HG02798 (cell line): ENCODE data around the gene RSPH9.
A peak's percentile ranks its signal among the peaks of the same experiment; 100 is the strongest.
"Not testable (repeated sequence)": the region's sequence is repeated elsewhere in the genome, so short reads cannot be mapped to it uniquely, and the experiment has no call there.

Experiments used
- ATAC-seq: cut with Tn5 transposase; IDR thresholded peaks from one replicate; pipeline ENCODE4 v1.9.1; 2021; ENCODE audit warnings: mild to moderate bottlenecking; ENCODE audit not compliant: unreplicated experiment, poor library complexity

The RSPH9 gene

DNA sequence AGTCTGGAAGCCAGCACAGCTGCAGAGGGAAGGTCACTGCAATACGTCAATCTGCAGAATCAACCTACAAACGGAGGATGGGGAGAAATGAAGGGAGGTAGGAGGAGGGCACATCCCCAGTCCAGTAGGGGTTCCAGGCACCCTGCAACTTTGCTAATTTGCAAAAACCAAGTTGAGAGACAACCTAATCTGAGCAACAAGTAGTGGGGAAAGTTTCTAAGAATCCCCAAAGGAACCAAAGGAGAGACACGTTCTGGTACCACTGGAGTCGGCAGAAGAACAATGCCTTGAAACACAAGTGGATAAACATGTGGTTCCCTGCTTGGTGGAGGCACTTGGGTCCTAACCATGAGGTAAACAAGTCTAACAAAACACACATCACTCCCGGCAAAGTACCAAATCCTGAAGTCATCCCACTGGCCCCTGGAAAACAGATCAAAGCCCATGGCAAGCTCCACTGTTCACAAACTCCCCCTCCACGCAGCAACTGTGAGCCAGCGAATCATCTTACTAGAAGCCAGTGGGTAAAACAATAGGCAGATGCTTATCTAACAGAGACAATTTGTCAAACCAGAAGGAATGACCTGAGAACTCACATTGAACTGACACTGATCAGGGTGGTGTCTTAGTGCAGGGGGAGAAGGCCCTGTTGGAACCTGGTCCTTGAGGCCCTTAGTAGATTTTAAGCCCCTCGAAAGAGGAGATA, 38.0 kb downstream of the RSPH9 start:
- ATAC-seq, result no peak

DNA sequence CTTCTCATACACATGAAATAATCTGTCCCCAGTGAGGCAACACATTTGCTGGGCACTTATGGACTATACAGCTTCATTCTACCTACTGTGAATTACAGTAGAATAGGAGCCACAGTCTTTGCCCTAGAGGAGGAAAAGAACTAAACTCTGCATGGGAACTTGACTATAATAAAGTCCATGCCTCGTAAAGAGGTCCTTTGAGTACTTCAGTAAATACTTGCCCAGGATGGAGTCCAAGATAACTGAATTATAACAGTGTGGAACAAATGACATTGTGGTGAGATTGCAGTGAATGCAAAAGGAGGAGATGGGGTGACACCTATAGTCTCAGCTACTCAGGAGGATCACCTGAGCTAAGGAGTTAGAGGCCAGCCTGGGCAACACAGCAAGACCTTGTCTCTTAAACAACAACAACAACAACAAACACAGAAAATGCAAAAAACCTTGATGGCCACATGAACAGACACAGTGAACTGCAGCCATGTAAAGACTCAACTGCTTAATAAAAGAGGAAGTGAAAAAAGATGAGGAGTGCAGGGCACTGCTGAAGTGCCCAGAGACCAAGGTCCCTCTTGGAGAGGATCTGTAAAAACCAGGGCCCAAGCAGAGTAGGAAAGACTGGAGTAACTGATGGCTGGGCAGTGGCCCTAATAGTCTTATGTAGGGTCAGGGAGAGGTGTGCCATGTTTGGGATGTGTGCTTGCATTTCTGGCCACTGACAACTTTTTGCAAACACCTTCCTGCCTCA, 39.0 kb downstream of the RSPH9 start:
- ATAC-seq, result peak; percentile 47

DNA sequence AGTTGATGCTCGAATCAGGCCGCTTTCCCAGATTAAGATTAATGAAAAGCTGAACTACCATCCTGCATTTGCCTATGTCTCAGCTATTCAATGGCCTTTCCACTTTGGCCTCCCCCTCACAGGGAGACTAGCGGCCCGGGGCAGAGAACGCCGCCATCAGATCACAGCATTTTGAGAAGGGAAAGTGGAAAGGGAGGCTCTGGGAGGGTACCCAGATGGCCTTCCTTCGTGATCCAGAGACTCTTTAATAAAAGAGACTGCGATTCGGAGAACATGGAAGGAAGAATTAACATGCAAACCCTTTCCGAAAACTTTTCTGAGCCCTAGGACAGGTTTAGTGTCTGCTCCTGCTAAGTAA, 42.2 kb downstream of the RSPH9 start:
- no peak for ATAC-seq

DNA sequence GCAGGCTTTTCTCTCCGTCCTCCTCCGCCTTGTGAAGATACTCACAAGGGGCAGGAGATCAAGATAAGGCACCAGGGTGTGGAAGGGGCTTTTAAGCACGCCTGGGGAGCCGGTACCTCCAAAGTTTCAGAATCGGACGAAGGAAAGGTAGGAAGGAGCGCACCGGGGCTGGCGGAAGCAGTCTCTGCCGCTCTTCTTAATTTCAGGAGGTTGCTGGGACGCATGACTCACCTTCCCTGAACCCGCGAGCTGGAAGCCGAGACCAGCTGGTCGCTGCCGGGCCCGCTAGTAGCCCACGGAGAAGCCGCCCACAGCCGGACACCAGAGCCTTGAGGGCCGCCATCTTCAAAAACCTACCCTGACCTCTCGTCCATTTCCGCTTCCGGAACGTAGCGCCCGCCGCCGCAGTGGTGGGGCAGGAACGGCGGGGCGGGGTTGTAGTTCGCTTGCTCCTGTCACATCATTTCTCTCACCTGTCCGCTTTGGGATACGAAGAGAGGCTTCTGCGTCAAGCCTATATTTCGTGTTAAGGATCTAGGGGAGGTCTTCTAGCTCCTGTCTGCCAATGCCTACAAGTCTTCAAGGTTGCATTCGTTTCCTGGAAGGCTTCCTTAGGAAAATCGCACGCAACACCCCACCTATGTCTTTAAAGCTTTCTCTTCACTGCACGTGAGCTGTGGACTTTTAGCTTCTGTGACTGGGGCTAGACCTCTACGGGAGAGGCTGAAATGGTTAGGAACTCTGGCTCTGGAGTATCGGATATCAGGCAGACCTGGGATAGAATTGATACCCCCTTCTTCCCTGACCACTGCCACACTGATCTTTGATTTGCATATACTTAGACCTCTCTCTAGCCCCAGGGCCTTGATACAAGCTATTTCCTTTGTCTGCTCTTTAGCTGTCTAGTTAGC, 42.9 kb downstream of the RSPH9 start, which contains the start of gene MRPS18A:
MRPS18A (minus strand) TSS at position 355 of the 911 bp plus-strand sequence; CDS start at position 343, 12 bp downstream.
- peak; percentile 94 for ATAC-seq

DNA sequence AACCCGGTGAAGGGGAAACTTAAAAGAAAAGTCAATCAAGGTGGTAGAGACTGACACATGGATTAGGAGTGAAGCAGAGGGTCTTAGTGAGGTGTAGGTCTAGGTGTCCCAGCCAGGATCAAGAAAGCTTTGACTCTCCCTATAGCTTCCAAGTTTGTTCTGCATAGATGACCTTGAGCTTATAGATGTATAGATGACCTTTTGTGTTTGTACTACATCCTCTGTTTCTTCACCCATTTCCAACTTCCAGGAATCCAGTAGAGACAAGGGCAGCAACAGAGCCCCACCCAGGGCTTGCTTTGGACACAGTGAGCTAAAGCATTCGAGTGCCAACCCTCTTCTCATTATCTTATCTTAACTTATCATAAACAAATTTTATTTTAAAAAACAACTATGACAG, 44.6 kb downstream of the RSPH9 start:
- ATAC-seq, result no peak

DNA sequence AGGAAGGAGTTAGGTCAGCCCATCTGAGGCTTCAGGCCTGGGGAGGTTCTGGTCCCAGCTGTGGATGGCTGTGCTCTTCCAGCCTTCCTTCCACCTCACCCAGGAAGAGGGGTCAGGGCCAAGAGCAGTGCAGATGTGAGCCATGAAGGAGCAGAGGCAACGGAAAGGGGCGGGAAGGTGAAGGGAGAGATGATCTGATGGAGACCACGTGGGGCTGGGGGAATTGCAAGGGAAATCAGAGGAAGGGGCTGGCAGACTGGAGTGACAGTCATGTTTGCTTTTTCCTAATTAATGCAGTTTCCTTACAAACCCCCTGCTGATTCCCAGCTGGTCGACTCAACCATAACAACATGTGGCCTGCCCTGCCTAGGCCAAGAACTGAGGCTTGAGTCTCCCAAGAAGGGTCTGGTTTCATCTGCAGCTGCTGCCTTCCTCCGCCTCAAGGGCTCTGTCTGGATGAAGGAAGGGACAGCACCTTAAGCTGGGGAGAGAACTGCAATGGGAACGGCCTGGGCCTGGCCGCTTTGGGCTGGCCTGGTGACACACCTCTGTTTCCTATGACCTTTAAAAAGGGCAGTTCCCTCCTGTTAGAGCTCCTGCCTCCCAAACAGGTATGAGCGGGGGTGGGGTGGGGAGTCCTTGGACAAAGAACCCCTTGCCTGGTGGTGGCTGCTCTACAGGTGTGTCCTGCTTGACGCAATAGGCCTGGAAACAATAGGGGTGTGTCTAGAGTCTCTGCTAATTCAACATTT, 50.6 kb downstream of the RSPH9 start:
- no peak for ATAC-seq

DNA sequence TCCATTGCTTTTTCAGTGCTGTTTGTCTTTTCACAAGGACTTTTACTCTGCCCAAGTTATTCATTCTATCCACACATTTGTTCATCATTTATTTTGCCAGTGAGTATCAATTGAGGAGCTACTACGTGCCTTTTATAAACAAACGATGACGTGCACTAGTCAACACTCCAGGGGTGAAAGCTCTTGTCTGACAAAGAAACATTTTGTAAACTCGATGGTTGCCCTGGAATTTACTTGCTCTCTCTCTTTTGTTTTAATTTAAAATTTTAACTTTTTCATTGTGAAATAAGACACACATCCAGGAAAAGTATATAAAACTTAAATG, 51.1 kb downstream of the RSPH9 start:
- ATAC-seq, result no peak

DNA sequence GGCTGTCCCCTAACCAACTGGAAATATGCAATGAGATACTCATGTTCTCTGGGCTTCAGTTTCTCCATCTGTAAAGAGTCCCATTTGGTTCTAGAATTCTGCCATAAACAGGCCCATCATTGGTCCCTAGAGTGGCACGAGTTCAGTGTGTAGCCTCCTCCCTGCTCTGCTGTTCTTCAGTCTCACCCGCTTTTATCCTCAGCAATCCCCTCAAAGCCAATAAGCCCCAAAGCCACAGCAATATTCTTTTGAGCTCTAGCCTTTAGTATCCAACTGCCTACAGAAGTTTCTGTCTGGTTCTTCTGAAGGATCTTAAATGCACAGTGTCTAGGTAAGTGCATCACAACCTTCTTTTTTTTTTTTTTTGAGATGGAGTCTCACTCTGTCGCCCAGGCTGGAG, 52.6 kb downstream of the RSPH9 start:
- no peak for ATAC-seq

DNA sequence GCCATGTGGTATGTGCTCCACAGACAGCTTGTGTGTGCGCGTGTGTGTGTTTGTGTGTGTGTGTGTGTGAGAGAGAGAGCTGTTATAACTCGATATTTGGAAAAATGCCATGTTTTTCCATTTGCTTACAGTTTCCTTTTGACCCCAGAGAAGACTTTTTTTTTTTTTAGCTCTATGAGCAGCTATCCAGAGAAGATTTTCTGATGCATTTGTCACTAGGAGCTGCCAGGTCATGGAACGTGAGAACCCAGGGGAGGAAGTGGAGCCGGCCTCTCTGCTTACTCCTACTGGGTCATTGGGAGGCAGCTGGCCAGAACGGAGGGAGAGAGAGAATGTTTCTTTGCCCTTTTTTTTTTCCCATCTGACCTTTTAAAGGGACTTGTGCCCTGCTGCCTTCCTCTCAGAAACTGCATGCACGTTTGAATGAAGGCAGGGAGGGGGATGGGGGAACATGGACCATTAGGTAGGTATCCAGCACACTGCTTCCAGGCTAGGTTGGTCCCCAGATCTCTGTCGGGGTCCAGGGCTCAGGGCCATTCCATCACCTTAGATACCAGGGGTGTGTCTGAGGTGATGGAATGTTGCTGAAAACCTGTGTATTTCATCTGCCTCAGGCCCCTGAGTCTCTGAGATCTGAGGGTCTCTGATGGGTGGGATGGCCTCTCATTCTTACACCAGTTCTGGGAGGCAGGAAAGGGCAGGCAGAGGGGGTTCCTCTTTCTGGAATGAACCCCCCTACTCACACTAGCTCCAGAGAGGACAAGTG, 53.9 kb downstream of the RSPH9 start:
- no peak for ATAC-seq

DNA sequence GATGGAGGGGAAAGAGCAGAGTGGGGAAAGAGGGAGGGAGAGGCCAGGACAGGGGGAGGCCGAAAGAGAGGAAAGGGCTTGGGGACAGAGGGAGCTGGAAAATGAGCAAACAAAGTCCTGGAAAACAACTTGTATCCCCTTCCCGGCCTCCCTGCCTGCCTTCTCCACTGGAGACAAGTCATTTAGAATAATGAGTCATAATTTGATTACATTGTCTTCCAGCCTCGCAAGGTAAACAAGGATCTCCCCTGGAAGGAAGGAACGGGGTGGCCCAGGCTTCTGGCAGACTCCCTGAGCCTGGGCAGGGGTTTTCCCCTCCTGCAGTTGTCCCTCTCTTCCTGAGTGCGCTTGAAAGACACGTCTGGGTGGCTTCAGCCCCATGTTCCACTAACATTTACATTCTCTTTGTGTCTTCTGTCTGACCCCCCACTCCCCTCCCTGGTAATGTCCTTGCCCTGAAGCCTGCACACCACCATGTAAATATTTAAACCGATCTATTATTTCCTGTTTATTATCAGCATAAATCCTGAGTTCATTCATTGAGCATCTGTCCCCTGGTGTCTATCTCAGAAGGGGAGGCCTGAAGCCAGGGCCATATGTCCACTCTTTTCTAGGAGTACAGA, 54.8 kb downstream of the RSPH9 start:
- no peak for ATAC-seq

DNA sequence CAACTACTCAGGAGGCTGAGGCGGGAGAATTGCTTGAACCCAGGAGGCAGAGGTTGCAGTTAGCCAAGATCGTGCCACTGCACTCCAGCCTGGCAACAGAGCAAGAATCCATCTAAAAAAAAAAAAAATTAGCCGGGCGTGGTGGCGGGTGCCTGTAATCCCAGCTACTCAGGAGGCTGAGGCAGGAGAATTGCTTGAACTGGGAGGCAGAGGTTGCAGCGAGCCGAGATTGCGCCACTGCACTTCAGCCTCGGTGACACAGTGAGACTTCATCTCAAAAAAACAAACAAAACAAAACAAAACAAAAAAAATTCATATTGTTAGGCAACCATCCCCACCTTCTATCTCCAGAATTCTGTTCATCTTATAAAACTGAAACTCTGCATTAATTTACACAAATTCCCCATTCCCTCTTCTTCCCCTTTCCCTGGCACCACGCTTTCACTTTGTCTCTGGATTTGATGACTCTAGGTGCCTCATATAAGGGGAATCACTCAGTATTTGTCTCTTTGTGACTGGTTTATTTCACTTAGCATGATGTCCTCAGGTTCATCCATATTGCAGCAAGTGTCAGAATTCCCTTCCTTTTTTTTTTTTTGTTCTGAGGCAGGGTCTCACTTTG, 56.2 kb downstream of the RSPH9 start:
- not testable (repeated sequence) for ATAC-seq

DNA sequence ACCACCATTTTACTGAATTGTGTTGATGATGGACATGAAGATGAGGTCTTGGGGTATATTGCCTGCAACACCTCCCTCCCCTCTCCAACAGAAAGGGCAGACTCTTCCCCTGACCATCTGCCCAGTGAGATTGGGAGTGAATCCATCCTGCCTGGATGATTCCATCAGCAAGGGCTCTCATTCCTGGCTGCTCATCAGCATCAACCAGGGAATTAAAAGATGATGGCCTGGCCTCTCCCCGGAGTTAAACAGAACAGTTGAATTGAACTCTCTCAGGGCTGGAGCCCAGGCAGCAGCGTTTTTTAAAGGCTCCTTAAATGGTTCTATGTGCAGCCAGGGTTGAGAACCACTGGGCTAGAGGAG, 57.3 kb downstream of the RSPH9 start:
- no peak for ATAC-seq

DNA sequence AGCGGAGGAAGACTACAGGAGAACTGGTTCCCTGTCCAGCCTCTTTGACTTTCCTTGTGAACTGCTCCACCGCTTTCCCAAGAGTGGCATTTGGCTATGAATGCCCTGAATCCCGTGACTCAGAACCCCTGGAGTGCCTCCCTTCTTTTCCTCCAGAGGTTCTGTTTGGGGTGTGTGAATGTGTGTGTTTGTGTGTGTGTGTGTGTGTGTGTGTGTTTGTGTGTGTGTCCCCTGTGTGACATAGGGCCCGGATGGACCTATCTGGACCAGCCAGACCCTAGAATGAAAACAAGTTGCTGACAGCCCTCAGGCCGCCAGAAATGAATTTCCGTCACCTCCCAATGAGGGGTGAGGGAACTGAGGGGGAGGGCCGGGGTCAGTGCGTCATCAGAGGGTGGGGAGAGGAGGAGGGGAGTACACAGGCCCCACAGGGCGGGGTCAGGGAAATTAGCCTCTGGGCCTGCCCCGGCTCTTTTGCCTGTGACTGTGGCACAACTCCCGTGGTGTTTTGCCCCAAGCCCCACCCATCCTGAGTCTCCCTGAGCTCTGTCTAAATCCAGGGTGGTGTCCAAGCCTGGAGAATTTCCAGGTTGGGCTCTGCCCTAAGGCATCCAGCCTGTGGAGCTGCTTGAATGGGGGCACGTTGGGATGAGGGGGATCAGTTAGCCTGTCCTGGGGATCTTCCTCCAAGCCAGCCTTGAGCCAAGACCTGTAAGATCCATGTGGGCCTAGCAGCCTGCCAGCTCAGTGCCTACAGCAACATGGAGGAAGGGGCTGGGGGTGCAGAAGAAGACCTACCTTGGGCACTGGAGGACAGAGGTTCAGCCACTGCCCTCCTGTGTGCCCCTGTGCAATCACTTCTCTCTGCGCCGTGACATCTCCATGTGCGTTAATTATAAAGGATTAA, 58.0 kb downstream of the RSPH9 start:
- ATAC-seq, result peak; percentile 57

DNA sequence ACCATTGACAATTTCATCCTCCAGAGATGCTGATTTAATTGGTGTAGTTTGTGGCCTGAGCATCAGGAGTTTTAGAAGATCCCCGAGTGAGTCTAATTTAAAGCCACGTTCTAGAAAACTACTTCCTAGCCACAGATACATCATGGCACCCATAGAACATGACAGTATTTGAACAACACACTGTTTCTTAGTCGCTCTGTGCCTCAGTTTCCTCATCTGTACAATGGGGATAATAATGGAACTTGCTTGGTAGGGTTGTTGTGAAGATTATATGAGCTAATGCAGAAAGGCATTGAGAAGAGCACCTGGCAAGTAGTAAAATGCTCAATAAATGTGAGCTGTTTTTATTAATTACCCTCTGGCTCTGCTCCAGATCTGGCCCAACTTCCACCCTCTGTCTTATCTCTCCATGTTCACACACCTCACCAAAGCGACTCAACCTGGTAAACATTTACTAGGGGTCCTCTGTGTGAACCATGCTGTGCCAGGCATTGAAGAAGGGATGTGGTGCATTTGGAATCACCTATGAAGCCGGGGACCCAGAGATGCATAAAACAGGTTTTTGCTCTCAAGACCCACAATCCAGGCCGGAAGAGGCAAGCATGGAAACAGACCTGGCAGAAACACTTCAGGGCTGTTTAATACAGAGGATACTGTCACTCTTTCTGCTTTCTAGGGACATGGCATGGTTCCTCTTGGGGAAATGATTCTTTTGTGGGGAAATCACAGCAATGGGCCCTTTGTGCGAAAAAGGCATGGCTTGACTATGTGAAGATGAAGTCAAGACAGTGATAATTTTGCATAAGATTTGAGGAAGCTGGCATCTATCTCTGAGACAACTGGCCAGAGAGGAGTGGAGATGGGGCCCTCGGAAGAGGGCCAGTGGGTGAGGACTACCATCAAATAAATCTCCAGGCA, 58.9 kb downstream of the RSPH9 start:
- no peak for ATAC-seq

DNA sequence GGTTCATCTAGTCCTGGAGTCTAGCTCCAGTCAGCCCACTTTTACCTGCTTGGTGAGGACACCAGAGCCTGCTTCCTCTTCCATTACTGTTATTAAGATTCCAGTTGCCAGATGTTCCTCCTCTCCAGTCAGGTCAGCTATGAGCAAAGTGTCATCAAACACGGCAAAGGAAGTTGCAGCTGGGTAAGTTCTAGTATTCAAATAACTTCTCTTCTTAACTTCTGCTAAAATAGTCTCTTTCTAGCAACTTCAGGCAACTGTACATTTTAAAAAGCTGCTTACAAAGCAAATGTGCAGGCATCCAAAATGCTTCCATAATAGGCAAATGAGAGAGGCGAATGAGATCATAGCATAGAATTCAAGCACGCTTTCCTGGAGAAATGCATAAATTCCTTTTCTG, 61.2 kb downstream of the RSPH9 start:
- ATAC-seq, result no peak

DNA sequence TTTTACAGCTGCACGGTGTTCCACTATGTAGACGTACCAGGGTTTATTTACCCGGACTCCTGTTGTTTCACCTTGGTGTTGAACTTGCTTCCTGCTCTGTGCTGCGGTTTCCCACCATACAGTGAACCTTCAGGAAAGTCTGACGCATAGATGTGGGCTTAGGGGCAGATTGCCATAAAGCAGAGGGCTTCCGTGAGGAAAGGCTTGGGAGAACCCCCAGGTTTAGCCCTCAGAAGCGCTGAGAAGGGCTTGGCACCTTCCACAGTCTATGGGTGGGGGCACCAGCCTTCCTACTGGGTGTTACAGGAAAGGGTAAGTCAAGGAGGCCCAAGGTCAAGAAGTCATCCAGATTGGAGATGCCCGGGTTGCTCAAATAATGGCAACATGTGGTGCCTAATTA, 62.0 kb downstream of the RSPH9 start:
- no peak for ATAC-seq

DNA sequence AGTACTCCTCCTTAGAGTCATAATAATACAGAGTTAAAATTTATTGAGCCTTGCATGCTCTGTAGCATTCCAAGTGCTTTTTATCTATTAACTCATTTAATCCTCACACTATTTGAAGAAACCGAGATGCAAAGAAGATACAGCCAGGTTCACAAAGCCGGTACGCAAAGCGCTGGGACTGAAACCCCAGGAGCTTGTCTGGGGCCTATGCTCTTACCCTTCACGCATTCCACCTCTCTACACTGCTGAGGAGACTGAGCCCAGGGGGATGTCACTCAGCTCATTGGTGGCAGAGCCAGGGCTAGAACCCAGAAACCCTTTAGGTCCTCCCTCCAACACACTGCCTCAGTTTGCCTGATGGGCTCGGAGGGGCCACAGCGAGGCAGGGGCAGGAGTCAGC, 62.4 kb downstream of the RSPH9 start:
- no peak for ATAC-seq
